ENCODE measurements around the gene MMP26.

Gene MMP26

DNA sequence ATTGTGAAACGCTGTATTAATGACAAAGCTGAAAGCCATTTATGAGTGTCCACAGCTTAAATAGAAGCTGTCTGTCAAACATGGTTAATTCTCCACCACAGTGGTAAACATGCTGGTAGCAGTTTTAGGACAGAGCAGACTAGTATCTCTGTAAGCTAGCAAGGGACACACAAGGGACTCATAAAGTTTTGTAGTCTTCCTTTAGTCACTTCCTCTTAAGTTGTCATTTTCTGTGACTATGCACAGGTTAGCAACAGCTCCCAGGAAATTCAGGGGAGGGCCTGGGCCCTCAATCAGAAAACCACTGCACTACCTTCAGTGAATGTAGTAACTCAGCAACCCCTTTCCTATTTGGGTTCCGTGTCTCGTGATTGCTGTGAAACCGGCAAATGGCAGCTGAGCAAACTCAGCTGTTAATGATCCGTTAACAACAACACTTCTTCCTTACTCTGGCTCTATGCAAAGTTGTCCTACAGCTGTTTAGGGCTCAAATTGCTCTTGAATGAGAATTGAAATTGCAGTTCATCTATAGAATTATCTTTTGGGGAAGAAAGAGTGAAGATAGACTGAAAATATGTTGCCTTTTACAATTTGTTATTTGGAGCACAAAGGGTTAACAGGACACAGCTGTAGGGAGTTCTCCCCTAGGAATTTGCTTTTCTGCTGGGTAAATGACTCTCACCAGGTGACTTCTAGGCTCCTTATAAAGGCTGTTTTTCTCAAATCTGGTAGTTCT lies at the start of gene MMP26:
Gene MMP26 (plus strand): TSS at position 731 of the 736 bp plus-strand sequence.
- no peak for DNase-seq

DNA sequence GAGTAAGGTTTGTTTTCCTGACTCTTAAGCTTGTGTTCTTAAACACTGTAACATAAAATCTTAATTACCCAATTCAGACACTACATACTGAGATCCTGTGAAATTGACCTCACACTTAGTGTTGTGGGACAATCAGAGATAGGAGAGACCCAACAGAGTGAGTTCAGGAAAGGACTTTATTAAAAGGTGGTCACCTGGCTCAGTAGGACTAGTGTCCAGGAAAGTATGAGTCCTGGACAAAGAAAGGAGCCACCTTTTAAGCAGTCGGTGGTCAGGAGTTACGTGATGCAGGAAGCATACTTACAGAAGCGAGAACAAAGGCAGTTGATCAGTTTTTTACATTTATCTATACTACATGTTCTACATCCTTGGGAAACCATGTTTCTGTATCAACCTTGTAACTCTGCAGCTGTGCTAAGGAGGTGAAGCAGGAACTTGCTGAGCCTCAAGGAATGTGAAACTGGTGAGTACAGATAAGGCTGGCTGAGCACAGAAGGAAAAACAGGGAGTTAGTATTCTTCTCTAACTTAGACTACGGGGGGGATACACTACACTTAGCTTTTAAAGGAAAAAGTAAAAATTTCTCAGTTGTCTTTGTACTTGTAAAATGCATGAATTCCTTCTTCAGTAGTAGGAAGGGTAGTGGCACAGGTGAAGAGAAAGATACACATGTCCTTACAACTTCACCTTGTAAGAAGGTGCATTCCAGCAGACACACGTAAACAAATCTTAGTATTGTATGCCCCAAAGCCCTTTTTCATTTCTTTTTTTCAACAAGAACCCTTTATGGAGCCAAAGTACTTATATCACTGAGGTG lies 45.7 kb upstream of the MMP26 start:
- DNase-seq, result no peak

- no peak for DNase-seq
Measured at GRCh38 chr11:4662876-4663275, 41.7 kb upstream of the MMP26 start.

GRCh38 chr11:4664183-4664582 lies 40.4 kb upstream of the MMP26 start:
- DNase-seq, result no peak

GRCh38 chr11:4664786-4665185 lies 39.8 kb upstream of the MMP26 start:
- DNase-seq, result no peak

GRCh38 chr11:4665424-4665823 lies 39.2 kb upstream of the MMP26 start:
- DNase-seq, result no peak

DNA sequence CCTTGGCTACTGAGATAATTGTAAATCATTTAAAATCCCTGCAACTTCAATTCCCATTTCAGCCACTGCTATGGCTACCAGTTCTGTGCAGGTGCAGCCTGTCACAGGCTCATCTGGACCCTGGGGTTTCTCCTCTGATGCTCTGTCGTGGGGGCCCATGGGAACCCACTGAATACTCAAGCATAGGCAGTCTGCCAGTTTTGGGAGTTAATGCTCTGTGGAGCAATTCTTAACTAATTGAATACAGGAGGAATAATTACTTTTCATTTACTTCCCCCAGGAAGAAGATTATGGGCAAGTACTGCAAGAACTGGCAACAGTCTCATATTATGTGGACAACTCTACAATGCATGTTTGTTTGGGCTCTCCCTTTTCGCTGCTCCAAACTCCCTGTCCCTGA lies 32.8 kb upstream of the MMP26 start:
- no peak for DNase-seq

- DNase-seq, result no peak
Measured at GRCh38 chr11:4672470-4672869, 32.1 kb upstream of the MMP26 start.

DNA sequence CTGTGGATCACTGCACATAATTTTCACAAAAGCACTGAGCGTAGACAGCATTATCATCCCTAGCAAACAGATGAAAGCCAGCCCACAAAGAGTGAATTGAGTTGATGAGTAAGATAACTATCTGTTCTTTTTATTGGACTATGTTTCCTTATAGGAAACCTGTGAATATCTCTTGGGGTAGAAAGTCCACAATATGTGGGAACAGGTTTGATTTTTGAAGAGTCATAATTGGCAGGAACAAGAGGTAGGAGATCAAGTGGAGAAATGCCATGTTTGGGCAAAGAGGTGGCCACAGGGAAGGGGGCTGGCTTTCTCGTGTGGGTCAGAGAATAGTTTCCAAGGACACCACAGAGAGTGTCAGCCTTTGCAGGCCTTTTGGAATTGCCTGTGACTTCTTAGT lies 30.8 kb upstream of the MMP26 start:
- no peak for DNase-seq

DNA sequence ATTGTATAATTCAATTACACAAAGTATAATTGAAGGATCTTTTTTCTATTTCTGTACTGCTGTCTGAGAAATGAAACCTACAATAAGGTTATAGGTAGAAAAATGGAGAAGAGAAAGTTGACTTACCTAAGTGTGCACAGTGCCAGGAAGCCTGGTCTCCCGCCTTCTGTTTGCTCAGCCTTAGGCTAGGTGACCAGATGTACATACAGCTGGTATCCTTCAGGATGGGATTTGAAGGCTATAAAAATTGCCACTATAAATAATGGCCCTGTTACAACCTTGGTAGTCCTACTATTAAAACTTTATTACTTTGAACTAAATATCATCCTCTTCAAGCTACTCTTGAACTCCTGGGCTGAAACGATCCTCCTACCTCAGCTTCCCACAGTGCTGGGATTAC lies 26.6 kb upstream of the MMP26 start:
- no peak for DNase-seq

DNA sequence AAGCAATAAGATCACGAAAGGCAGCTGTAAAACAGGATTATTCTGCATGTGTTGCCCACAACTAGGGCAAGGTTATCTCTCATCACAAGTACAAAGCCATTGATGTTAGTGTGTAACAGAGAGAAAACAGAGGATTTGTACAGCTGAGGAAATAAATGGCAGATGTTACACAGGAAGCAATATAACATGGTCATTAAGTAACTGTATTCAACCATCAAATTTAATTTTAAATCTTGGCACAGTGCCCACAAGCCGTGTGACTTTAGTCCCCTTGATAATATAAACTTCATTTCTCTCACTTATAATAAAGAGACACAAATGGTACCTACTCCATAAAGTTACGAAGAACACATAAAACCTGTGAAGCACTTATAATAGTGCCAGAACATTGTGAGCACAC lies 24.2 kb upstream of the MMP26 start:
- no peak for DNase-seq

DNA sequence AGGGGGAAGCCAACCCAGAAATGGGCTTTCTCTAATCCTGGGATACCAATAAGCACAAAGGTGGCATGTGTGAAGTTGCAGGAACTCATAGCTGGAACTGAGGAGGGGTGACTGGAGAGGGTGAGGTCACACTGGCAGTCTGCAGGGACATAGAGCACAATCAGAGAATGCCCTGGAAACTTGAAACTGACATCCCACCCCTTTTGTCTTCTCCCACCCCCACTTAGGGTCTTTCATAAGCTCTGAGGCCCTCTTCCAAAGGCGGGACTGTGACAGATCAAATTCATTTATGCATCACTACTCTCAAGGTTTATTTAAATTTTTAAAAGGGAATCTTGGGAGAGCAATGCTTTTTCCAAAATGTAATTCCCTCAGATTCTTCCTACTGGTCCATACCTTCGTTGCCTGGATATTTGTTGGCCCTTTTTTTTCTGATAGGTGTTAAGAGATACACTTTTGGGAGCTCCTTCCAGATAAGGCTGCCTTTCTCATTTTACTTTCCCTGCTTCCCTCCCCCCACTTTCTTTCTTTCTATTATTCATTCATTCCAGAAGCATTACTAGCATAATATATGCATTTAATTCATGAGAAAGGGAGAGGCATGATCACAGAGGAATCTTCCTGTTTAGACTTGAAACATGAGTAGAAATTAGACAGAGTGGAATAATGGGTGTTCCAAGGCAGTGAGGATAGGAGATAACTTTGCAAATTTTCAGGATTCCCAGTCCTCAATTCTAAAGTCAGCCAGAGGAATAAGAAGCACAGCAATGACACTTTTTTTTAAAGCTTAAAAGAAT lies 21.8 kb upstream of the MMP26 start:
- no peak for DNase-seq

DNA sequence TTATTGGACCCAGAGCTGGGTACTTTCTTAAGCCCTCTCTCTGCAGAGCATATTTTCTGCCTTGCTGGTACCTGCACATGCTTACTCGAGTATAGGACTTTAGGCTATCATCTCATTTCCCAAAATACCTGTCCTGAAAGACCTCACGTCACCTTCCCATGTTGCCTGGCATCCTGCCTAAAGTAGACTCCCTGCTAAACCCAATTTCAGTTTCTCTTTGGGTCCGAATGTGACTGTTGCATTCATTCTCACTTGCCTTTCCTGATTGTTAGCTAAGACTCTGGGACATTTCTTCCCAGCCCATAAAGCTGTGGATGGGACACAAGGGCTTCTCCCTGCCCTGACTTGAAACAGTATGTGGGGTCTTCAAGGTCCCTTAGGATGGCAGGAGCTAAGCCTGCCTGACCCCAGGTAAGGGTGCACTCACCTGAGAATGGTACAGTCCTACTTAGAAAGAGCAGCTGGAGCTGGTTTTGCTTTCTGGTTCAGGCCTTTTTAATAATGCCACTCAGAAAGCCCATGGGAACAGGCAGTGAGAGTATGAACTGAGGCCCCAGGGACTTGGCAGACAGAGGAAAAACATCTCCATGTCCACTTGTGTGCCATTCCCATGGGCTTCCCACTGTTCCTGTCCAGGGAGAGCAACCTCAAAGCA lies 19.8 kb upstream of the MMP26 start:
- DNase-seq, result no peak

DNA sequence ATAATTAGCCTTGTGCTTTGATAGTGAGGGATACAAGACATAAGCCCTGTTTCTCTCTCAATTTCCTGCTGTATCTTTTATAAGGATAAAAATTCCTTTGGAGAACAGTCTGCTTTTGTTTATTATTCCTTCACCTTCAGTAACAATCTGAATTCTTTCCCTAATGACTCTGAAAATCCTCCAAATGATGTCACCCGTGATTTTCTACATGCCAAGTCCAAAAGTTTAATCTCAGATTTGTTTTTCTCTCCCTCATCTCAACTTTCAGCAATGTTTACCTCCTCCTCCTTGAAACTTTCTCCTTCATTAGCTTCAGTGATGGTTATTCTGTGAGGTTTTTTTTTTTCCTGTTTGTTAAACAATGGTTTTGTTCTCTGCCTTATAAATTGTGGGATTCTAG lies 9.1 kb upstream of the MMP26 start:
- DNase-seq, result no peak

DNA sequence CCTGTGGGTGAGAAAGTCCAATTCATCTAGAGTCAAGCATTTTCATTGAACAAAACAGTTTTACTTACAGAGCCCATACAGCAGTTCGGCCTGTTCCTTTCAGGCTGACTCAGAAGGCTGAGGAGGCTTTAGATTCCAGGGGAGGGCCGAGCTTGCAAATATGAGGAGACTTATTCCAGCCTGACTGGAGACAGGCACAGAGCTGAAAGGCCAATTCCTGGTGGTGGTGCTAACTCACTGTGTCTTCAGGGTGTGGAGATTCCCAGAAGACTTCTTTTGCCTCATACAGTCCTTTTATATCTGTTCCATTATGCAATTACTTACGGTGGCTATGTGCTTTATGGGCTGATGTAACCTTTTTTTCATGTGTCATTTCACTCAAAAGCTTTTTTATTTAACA lies 7.0 kb upstream of the MMP26 start, which contains the start of gene OR51E2:
Gene OR51E2 (minus strand): TSS at position 269 of the 400 bp plus-strand sequence. CDS start 15,142 bp downstream, outside the sequence.
- no peak for DNase-seq

DNA sequence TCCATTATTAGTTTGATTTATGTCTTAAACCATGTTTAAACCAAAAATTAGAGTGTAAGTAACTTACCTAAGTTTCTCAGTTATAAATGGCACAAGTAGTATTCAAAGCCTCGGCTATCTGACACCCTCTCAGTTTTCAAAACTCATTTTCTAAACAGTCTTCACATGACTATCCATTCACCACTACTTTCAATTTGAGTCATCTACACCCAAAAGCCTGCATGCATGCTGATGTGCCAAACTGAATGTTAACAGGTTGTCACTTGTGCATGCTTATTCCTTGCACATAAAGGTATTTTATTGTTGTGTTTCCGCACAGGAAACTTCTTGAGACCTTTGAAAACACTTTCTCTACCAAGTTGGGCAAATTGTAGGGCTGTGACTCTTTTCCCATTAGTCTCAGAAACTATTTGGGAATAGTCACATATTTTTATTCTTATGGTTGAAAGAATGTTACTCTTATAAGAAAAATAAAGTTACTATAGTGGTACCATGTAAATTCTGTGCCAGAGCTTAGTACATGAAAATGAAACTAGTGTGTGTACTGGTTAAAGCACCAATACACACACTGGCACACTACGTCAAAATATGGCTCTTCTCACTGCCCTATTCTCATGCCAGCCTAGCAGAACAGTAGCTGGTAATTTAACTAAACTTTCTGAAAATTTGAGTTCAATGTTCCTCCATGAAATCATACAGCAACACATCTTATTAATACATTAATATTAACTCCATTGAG lies 4.7 kb upstream of the MMP26 start:
- DNase-seq, result no peak

DNA sequence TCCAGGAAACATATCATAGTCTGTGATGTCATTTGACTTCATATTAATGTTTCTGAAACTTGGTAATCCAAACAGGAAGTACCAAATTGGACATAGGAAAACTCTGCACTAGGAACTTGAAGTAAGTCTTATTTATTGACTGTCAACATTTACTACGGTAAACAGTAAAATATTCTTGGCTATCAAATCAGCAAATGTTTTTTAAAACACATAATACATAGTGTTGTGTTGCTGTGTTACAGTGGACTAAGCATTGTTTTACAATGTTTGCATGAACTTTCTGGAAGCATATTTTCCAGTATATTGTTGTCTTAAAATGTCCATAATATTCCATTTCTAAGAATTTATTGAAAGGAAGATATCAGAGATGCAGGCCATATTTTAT lies 4.2 kb upstream of the MMP26 start:
- no peak for DNase-seq

DNA sequence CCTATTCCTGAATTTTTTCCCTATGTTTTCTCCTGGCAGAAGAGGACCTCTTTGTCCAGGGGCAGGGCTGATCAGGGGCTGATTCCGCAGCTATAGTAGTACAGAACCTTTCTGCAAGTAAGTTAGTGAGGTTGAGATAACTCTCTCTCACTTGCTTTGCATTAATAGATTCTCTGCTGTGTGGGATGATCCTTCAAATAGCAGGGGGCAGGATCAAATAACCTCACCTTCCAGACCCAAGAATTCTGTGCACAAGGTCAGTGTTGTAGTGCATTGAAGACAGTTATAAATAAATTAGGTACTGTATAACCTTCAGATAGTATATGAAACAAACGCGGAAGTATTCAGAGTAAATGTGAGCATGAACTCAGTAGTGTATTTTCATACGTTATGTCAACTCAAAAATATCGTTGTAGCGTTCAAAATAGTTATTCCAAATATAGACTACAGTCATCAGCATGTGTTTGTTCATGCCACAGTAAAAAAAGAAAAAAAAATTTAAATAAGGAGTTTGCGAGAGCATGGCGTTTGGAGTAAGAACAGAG lies 278 bp downstream of the MMP26 start:
- no peak for DNase-seq

DNA sequence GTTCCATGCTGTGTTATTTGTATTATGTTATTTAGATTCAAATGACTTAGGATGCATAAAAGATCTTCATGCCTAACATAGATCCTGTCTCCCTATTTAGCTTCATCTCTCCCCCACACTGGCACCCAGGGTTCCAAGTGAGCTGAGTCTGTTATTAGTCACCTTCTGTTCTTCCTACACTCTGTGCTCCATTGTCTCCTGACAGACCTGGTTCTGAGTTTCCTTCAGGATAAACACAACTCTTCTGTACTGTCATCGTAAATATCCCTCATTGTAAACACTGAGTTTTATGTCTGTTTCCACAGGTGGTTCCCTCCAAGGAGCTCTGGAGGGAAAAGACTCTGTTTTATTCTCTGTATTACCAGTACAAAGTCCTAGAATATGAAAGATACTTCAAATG lies 8.7 kb downstream of the MMP26 start:
- DNase-seq, result peak in 15 of 56 donors; percentile 1 to 67 (median 15)

DNA sequence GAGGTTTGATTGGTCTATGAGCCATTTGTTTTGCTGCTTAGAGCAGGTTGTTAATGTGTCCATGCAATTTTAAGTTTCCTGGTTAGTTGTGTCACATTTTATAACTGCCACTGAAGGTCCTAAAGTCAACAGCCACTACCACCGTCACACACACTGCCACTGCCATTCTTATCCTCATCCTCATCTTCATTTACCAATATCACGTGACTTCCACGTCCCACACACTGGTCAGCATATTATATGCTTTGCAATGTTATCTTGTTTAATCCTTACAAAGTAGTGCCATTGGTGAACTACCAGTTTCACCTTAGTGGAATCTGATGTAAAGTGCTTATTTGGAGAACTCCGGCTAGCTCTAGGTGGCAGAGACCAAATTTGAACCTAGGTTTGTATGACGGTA lies 9.7 kb downstream of the MMP26 start:
- no peak for DNase-seq
